Adrenal gland (tissue), 5 donors: ENCODE results near the gene MCF2L.

Source experiments
- POLR2A ChIP-seq, 2 donors: fragments of 450-650 bp; IDR thresholded peaks; one replicate each; pipeline ENCODE4 v1.6.1; 2017; ENCODE audit warnings: antibody characterized with exemption in 2 of 2, mild to moderate bottlenecking in 2 of 2, moderate library complexity in 1 of 2
- TF ChIP-seq, protein P1 (sequence below), 6 experiments: fragments of 450-650 bp in 4 of 6; fragments of 200-600 bp in 2 of 6; sonication (generic) in 1 of 6; IDR thresholded peaks; 1 replicate in 5 of 6; 2 replicates in 1 of 6; pipeline versions ENCODE4 v1.5.1 to v1.8.0; 2016 to 2021; ENCODE audit warnings: antibody characterized with exemption in 6 of 6, mild to moderate bottlenecking in 2 of 6, moderate library complexity in 1 of 6
- donor health status: DM: no; HTN: no; CAD: no.

GRCh38 chr13:113122550-113123225, 153.7 kb downstream of the MCF2L start, which contains the start of gene F10:
- TF ChIP-seq, protein P1, sequence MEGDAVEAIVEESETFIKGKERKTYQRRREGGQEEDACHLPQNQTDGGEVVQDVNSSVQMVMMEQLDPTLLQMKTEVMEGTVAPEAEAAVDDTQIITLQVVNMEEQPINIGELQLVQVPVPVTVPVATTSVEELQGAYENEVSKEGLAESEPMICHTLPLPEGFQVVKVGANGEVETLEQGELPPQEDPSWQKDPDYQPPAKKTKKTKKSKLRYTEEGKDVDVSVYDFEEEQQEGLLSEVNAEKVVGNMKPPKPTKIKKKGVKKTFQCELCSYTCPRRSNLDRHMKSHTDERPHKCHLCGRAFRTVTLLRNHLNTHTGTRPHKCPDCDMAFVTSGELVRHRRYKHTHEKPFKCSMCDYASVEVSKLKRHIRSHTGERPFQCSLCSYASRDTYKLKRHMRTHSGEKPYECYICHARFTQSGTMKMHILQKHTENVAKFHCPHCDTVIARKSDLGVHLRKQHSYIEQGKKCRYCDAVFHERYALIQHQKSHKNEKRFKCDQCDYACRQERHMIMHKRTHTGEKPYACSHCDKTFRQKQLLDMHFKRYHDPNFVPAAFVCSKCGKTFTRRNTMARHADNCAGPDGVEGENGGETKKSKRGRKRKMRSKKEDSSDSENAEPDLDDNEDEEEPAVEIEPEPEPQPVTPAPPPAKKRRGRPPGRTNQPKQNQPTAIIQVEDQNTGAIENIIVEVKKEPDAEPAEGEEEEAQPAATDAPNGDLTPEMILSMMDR (IDR thresholded peaks at IDR 0.05): peak in 3 of 6 experiments; percentile 12 to 26 (median 21)
- TF ChIP-seq POLR2A (IDR thresholded peaks at IDR 0.05): peak in 1 of 2 donors; percentile 7
